Stimulated activated CD8-positive, alpha-beta memory T cell treated with anti-CD3 and anti-CD28 coated beads, Interleukin-15, amount 100 ng/mL, for 4 hours (primary cell): ENCODE measurements around the gene FARSA.
"Not testable (repeated sequence)": the region's sequence is repeated elsewhere in the genome, so short reads cannot be mapped to it uniquely, and the experiment has no call there.

Source experiments
- DNase-seq, 2 donors: peaks; one replicate each; pipeline ENCODE4 v3.0.0-alpha.2; 2020; ENCODE audit warnings: low read depth in 2 of 2

Gene FARSA

DNA sequence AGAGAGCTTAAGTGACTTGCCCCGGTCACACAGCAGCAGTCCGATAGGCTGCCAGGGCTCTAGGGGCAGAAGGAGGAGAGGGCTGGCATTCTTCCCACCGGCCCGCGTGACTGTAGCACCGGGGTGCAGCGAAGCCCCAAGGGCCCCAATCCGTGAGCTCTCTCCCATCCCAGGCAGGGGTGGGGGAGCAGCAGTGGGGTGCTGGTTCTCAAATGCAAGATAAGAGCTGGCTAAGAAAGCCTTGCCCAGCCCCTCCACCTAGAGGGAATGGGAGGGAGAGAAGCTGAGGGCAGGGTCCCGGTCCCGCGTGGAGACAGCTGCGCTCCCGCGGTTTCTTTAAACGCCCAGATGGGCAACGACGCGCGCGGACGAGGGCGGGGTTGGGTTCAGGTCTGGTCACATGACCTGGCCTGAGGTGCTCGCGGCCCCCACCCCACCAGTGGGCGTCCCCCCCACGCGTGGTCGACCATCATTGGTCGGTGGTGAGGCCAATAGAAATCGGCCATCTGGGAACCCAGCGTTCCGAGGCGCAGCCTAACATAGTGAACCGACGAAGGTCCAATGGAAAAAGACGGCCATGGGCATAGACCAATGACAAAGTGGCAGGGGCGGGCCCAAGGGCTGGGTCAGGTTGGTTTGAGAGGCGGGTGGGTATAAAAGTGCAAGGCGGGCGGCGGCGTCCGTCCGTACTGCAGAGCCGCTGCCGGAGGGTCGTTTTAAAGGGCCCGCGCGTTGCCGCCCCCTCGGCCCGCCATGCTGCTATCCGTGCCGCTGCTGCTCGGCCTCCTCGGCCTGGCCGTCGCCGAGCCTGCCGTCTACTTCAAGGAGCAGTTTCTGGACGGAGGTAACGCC lies 4.6 kb upstream of the FARSA start, which contains the start of gene CALR:
Gene CALR (plus strand): TSS at position 683 of the 852 bp plus-strand sequence. CDS start 71 bp downstream, at position 754.
- peak; percentile 98 to 99 for DNase-seq

DNA sequence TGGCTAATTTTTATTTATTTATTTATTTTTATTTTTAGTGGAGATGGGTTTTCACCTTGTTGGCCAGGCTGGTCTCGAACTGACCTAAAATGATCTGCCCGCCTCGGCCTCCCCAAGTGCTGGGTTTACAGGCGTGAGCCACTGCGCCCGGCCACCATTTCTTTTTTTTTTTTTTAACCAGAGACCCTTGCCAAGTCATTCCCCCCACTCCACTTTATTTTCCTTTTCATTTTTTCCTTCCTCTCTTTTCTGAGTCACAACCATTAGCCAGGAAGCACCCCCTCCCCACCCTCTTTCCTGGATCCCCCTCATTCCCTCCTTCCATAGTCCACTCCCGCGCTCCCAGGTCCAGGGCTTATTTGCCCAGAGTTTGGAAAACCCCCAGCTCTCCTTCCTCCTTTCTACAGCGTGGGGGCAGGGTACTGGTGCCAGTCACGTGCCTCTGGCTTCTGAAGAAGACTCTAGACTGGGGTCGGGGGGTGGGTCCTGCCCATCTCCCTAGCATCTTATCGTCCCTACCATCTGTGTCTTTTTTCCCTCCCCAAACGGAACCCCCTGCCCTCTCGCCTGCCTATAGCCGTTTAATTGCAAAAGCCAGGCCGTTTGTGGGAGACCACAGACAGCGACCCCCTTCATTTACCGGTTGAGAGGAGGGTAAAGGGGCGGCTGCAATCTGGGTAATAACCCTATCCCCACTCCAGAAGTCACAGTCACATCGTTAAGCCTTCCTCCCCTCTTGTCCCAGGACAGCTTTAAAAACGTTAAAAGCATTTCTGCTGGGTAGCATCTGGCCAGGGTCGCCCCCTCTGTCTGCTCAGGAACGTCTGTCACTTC lies 3.8 kb upstream of the FARSA start:
- DNase-seq = no peak

DNA sequence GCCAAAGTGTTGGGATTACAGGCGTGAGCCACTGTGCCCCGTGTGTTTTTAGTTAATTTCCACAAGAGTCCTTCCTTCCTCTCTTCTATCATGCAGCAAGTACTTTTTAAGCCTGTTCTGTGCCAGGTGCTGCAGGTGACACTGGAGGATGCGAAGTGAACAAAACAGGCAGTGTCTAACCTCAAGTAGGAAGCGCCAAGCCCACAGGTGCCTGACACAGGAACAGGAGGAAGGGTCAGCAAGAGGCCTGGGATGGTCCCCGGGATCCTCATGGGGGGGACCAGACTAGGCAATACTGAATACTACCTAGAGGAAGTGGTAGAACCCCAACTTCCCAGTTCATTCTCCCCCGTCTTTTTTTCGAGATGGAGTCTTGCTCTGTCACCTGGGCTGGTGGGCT lies 3.1 kb upstream of the FARSA start:
- DNase-seq = no peak

DNA sequence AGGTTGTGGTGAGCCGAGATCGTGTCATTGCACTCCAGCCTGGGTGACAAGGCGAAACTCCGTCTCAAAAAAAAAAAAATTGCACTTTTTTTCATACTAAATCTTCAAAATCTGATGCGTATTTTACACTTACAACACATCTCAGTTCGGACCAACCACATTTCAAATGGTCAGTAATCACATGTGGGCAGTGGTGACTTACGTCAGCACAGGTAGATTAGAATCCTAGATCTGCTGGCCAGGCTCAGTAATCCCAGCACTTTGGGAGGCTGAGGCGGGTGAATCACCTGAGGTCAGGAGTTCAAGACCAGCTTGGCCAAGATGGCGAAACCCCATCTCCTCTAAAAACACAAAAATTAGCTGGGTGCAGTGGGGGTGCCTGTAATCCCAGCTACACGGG lies 1.6 kb upstream of the FARSA start:
- no peak for DNase-seq

- DNase-seq = no peak
Measured at GRCh38 chr19:12932392-12933286, 872 bp downstream of the FARSA start.

GRCh38 chr19:12930002-12930645 lies 3.4 kb downstream of the FARSA start:
- no peak for DNase-seq

DNA sequence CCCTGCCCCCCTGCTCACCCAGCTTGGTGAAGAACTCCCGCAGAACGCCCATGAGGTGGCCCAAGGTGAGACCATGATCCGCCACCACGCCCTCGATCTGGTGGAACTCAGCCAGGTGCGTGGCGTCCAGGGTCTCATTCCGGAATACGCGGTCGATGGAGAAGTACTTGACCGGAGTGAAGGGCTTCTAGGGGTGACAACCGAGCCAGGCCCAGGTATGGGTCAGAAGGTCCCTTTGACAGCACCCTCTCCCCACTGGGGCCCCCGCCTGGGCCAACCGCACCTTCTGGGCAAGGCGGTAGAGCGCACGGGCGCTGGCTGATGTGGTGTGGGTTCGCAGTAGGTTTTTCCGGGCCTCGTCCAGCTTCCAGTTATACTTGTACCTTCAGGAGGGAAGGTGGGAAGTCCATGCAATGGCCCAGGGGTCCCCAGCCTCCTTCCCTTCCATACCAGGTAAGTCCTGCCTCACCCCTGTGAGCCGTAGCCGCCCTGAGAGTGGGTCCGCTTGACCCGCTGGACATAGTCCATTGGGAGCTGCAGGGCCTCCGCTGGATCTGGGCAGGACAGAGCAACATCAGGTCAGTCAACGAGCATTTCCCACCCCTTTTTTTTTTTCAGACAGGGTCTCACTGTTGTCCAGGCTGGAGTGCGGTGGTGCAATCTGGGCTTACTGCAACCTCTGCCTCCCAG lies 8.7 kb downstream of the FARSA start:
- DNase-seq = no peak

GRCh38 chr19:12922959-12923358 lies 10.6 kb downstream of the FARSA start:
- no peak for DNase-seq

- DNase-seq = no peak
Measured at GRCh38 chr19:12921047-12921446, 12.5 kb downstream of the FARSA start.

DNA sequence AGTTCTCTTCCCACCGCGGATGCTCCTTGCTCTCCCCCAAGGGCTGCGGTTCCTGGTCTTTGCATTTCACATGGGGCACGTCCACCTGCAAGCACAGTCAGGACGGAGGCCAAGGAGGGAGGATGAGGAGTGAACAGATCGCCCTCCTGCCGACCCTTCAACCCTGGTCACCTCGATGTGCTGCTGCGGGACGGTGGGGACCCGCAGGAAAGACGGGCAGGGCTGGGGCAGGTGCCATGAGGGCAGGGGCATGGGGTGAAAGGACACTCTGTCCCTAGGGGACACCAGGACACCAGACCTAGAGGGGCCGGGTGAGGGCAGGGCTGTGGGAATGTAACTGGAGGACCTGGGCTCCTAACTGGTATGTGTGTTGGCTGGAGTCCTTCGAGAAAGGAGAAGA lies 15.3 kb downstream of the FARSA start:
- DNase-seq = no peak

DNA sequence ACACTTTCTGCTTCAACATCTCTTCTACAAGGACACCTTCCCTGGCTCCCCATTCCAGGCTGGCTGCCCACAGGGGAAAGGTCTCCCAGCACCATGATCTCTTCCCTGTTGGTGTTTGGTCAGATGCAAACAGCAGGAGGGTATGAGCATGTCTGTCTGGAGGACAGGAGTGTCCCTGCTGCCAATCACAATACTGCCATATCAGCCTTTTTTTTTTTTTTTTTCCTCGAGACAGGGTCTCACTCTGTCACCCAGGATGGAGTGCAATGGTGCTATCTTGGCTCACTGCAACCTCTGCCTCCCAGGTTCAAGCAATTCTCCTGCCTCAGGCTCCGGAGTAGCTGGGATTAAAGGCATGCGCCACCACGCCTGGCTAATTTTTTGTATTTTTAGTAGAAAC lies 17.7 kb downstream of the FARSA start:
- DNase-seq = not testable (repeated sequence)

DNA sequence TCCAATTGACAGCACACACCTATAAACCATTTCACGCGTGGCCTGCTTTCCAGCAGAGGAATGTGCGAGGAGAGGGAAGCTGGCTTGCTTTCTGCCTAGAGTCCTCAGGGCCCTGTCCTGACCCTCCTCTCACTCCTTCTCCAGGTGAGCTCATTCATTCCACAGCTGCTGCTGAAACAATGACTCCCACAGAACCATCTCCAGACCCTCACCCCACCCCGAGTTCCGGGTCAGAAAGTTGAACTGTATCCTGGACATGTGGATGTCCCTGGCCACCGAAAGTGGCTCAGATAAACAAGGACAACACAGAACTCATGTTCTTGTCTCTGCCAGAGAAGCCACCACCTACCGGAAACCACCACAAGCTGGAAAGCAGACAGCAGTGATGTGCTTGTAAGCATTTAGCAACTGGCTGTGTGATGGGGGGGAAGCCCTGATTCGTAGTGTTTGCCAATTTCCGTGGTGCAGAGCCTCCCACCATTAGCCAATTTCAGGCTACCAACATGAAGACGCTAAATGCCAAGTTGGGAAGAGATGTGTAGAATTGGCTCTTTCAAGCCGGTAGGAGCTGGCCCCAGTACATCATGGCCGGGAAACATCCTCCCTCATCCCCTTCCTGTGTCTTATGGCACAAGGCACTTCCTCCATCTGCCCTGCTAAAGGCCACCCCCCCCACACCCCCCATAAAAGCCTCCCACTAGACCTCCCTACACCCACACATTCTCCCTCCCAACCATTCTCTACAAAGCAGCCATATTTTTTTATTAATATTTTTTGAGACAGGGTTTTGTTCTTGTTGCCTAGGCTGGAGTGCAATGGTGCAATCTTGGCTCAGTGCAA lies 19.4 kb downstream of the FARSA start:
- DNase-seq = peak in 1 of 2 donors; percentile 25

GRCh38 chr19:12913011-12913561 lies 20.4 kb downstream of the FARSA start:
- no peak for DNase-seq

GRCh38 chr19:12912571-12912970 lies 20.9 kb downstream of the FARSA start:
- DNase-seq = no peak

GRCh38 chr19:12907166-12907565 lies 26.3 kb downstream of the FARSA start:
- no peak for DNase-seq

- DNase-seq = no peak
Measured at GRCh38 chr19:12899891-12900518, 33.5 kb downstream of the FARSA start.

DNA sequence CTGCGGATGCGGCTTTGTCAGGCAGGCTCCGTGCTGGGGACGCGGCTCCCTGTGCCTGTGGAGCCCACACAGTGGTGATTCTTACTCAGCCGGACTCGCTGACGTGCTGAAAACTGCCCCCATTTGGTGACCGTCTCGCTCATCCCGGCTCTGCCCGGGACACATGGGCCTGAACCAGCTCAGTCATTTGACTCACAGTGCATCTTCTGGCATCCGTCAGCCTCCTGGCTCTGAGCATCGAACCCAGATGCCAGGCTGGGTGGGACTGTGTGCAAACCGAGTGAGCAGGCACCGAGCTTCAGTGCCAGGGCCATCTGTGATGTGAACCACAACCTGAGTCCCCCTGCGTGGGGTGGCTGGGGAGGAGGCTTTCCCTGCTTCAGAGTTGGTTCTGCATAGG lies 37.1 kb downstream of the FARSA start:
- DNase-seq = no peak

- DNase-seq = no peak
Measured at GRCh38 chr19:12893582-12893981, 39.9 kb downstream of the FARSA start.

DNA sequence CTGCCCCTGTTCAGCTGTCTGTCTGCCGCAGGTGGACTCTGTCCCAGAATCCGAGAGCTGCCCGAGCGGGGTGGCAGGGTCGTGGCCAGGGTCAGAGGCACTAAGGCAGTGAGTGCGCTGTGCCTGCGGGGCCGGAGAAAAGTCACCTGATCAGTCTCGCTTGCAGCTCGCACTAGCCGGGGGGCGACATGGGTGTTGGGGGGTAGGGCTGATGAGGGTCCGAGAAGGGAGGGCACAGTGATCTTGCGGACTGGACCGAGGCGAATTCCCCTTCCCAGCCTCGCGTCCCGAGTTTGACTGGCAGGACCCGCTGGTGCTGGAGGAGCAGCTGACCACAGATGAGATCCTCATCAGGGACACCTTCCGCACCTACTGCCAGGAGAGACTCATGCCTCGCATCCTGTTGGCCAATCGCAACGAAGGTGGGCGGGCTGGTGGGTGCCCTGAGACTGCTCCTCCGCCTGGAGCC lies 41.9 kb downstream of the FARSA start:
- no peak for DNase-seq
